Astrocyte (in vitro differentiated cells and primary cell): Measurements from ENCODE around the gene STRN. TPM values are rescaled to one million over a fixed set of nuclear protein-coding genes. Genes with fewer than 3 reads are reported as not detected.
"Not testable (repeated sequence)": the region's sequence is repeated elsewhere in the genome, so short reads cannot be mapped to it uniquely, and the experiment has no call there.

ENCODE experiments used
- DNase-seq: peaks from one replicate; pipeline ENCODE4 v3.0.0-alpha.2; 2010; ENCODE audit warnings: low read depth
- FAIRE-seq: peaks from 2 replicates; lab custom pipeline; 2011; peaks lifted over from hg19 to GRCh38; lab: Jason Lieb, UNC
- H2AFZ ChIP-seq: 2 replicates; pipeline ENCODE4 v1.6.0; 2012; ENCODE audit warnings: low read depth, low read length, inconsistent platforms
- H3K27ac ChIP-seq: 2 replicates; pipeline ENCODE4 v1.5.1; 2011; ENCODE audit warnings: low read depth, low read length, inconsistent platforms
- H3K27me3 ChIP-seq: 2 replicates; pipeline ENCODE4 v1.6.0; 2011; ENCODE audit warnings: low read length, inconsistent platforms; ENCODE audit not compliant: insufficient read depth
- H3K36me3 ChIP-seq: 2 replicates; pipeline ENCODE4 v1.5.1; 2011; ENCODE audit warnings: low read length, inconsistent platforms; ENCODE audit not compliant: insufficient read depth
- H3K4me1 ChIP-seq: 2 replicates; pipeline ENCODE4 v1.5.1; 2011; ENCODE audit warnings: low read length, inconsistent platforms; ENCODE audit not compliant: insufficient read depth
- H3K4me2 ChIP-seq: 2 replicates; pipeline ENCODE4 v1.6.0; 2012; ENCODE audit warnings: low read length, inconsistent platforms
- H3K4me3 ChIP-seq: 2 replicates; pipeline ENCODE4 v1.5.1; 2011; ENCODE audit warnings: low read depth, mild to moderate bottlenecking, low read length, inconsistent platforms; ENCODE audit not compliant: insufficient read depth
- H3K79me2 ChIP-seq: 2 replicates; pipeline ENCODE4 v1.6.0; 2012; ENCODE audit warnings: mild to moderate bottlenecking, low read length, inconsistent platforms; ENCODE audit not compliant: insufficient read depth
- H3K9ac ChIP-seq: 2 replicates; pipeline ENCODE4 v1.6.0; 2012; ENCODE audit warnings: mild to moderate bottlenecking, low read length, inconsistent platforms
- H3K9me3 ChIP-seq: 2 replicates; pipeline ENCODE4 v1.5.1; 2012; ENCODE audit warnings: low read depth, mild to moderate bottlenecking, low read length, inconsistent platforms; ENCODE audit not compliant: insufficient read depth
- H4K20me1 ChIP-seq: 2 replicates; pipeline ENCODE4 v1.6.0; 2012; ENCODE audit warnings: low read length, inconsistent platforms; ENCODE audit not compliant: insufficient read depth
- H3K27ac Mint-ChIP-seq: one replicate; pipeline ENCODE4 v1.8.0; 2021; ENCODE audit warnings: mild to moderate bottlenecking, mixed read lengths; ENCODE audit not compliant: unreplicated experiment
- H3K27me3 Mint-ChIP-seq: one replicate; pipeline ENCODE4 v1.8.0; 2021; ENCODE audit warnings: low read depth, mixed read lengths; ENCODE audit not compliant: unreplicated experiment
- H3K36me3 Mint-ChIP-seq: one replicate; pipeline ENCODE4 v1.8.0; 2021; ENCODE audit warnings: low read depth, mixed read lengths; ENCODE audit not compliant: unreplicated experiment
- H3K4me1 Mint-ChIP-seq: one replicate; pipeline ENCODE4 v1.8.0; 2021; ENCODE audit warnings: low read depth, mixed read lengths; ENCODE audit not compliant: unreplicated experiment
- H3K4me3 Mint-ChIP-seq: one replicate; pipeline ENCODE4 v1.8.0; 2021; ENCODE audit warnings: mild to moderate bottlenecking, moderate library complexity, mixed read lengths; ENCODE audit not compliant: unreplicated experiment
- H3K9me3 Mint-ChIP-seq: one replicate; pipeline ENCODE4 v1.8.0; 2021; ENCODE audit warnings: mild to moderate bottlenecking, mixed read lengths; ENCODE audit not compliant: unreplicated experiment
- EZH2 ChIP-seq: IDR thresholded peaks from 2 replicates; pipeline ENCODE4 v1.6.1; 2012; ENCODE audit warnings: mild to moderate bottlenecking, low read length, inconsistent platforms; ENCODE audit not compliant: insufficient read depth
- total RNA-seq: library from RNA; stranded (reverse); gene quantifications from 2 replicates; pipeline ENCODE4 v1.2.1, GENCODE V29; 2021
- TF ChIP-seq, protein P1 (sequence below): IDR thresholded peaks from 2 replicates; pipeline ENCODE4 v1.5.1; 2011; ENCODE audit warnings: low read depth, mild to moderate bottlenecking, inconsistent platforms, low read length, moderate library complexity; ENCODE audit not compliant: insufficient read depth

The STRN gene
- total RNA-seq, 1 donor from 2014 or later, result 25.6 TPM

DNA sequence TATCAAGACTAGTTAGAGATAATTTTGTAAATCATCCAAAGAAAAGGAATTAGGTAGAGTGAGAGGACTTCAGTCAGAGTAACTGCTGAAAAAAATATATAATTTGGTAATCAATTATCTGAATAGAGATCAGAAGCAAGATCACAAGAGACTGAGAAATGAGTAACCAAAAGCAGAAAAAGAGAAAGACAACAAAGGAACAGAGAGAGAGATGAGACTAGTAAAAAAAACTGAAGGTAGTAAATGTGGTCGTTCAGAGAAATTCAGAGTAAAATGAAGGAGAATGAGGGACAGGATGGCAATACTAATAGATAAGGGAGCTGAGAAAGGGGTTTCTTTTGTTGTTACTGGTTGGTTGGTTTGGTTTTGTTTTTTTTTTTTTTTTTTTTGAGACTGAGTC, 16.5 kb downstream of the STRN start:
- no peak overlapping the region for H3K9ac ChIP-seq
- H3K27ac ChIP-seq, result no peak overlapping the region
- no peak overlapping the region for H3K4me3 Mint-ChIP-seq
- no peaks in the 10 kb centered on the region for H3K27me3 Mint-ChIP-seq
- no peak overlapping the region for H3K27ac Mint-ChIP-seq
- no peak overlapping the region for H3K4me2 ChIP-seq
- no peaks in the 10 kb centered on the region for H3K9me3 Mint-ChIP-seq
- H3K27me3 ChIP-seq, result no peaks in the 10 kb centered on the region
- H3K4me3 ChIP-seq, result no peak overlapping the region
- no peaks in the 10 kb centered on the region for H3K4me1 ChIP-seq
- H3K9me3 ChIP-seq, result no peaks in the 10 kb centered on the region
- peaks cover 47% of the 10 kb centered on the region for H3K79me2 ChIP-seq
- FAIRE-seq, result no peak
- peaks cover 28% of the 10 kb centered on the region for H4K20me1 ChIP-seq
- H3K4me1 Mint-ChIP-seq, result peaks cover 22% of the 10 kb centered on the region
- TF ChIP-seq, protein P1, sequence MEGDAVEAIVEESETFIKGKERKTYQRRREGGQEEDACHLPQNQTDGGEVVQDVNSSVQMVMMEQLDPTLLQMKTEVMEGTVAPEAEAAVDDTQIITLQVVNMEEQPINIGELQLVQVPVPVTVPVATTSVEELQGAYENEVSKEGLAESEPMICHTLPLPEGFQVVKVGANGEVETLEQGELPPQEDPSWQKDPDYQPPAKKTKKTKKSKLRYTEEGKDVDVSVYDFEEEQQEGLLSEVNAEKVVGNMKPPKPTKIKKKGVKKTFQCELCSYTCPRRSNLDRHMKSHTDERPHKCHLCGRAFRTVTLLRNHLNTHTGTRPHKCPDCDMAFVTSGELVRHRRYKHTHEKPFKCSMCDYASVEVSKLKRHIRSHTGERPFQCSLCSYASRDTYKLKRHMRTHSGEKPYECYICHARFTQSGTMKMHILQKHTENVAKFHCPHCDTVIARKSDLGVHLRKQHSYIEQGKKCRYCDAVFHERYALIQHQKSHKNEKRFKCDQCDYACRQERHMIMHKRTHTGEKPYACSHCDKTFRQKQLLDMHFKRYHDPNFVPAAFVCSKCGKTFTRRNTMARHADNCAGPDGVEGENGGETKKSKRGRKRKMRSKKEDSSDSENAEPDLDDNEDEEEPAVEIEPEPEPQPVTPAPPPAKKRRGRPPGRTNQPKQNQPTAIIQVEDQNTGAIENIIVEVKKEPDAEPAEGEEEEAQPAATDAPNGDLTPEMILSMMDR, result no peak
- no peak for TF ChIP-seq EZH2
- H3K36me3 Mint-ChIP-seq, result no peaks in the 10 kb centered on the region
- no peak for DNase-seq
- H3K36me3 ChIP-seq, result no peaks in the 10 kb centered on the region
- no peak overlapping the region for H2AFZ ChIP-seq

DNA sequence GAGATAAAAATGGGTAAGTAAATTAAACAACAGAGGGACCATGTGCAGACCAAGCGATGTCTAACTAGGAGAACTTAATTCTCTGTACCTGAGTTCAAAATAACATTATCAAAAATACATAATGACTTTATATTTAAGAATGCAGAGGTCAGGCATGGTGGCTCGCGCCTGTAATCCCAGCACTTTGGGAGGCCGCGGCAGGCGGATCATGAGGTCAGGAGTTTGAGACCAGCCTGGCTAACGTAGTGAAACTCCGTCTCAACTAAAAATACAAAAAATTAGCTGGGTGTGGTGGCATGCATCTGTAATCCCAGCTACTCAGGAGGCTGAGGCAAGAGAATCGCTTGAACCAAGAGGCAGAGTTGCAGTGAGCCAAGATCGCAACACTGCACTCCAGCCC, 21.1 kb downstream of the STRN start:
- not testable (repeated sequence) for H3K9me3 Mint-ChIP-seq, DNase-seq, FAIRE-seq, H3K9ac ChIP-seq, H3K27ac ChIP-seq, H3K4me1 Mint-ChIP-seq, H3K4me3 ChIP-seq, H3K4me1 ChIP-seq, H2AFZ ChIP-seq, H3K4me3 Mint-ChIP-seq, H3K27me3 Mint-ChIP-seq, H3K4me2 ChIP-seq, H3K27me3 ChIP-seq, H3K9me3 ChIP-seq, H3K36me3 Mint-ChIP-seq, H3K36me3 ChIP-seq, H3K27ac Mint-ChIP-seq
- Histone ChIP-seq H3K79me2 (peaks cover 22% of the 10 kb centered on the region), H4K20me1 (peaks cover 13% of the 10 kb centered on the region)

DNA sequence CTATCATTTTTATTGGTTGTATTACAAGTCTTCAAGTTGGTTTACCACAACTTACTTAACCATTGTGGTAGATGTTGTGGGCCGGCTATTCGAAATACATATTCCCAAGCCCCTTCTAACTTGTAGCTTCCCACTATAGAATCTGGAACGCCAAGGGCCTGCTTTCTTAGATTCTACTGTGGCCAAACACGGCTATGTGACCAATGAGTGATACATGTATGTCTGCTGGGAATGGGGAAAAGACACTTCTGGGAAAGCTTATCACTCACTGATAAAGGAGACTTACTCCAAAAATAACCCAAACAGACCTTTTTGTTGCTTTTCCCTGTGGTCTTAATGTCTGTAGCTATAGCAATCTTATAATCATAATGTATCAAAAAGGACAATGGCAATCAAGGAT, 24.5 kb downstream of the STRN start:
- peaks cover 12% of the 10 kb centered on the region for H3K79me2 ChIP-seq
- H3K9me3 ChIP-seq, result no peaks in the 10 kb centered on the region
- H3K4me1 ChIP-seq, result no peaks in the 10 kb centered on the region
- Mint-ChIP-seq H3K27me3 (no peaks in the 10 kb centered on the region), H3K9me3 (no peaks in the 10 kb centered on the region), H3K4me1 (no peaks in the 10 kb centered on the region), H3K36me3 (no peaks in the 10 kb centered on the region), H3K27ac (no peak overlapping the region), H3K4me3 (no peak overlapping the region)
- DNase-seq (no peak), FAIRE-seq (no peak)
- H3K4me3 ChIP-seq, result no peak overlapping the region
- TF ChIP-seq, protein P1, result no peak
- no peak for TF ChIP-seq EZH2
- no peak overlapping the region for H3K9ac ChIP-seq
- H3K4me2 ChIP-seq, result no peak overlapping the region
- peaks cover 4% of the 10 kb centered on the region for H4K20me1 ChIP-seq
- no peak overlapping the region for H3K27ac ChIP-seq
- no peak overlapping the region for H2AFZ ChIP-seq
- H3K36me3 ChIP-seq, result no peaks in the 10 kb centered on the region
- no peaks in the 10 kb centered on the region for H3K27me3 ChIP-seq

DNA sequence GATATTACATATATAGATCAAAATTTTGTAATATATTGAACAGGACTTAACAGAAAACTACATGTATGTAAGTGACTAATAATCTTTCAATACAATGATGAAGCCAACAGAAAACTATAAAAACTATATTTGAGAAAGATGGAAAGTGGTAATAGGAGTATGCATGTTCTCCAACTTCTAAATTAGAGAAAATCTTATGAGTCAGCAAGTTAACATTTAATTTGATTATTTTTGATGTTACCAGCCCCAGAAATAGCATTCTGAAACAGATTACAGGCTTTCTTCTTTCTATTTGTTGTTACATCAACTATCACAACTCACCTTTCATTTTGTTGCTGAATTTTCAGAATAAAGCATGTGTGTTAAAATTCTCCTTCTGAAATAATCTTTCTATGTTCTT, 29.8 kb downstream of the STRN start:
- not testable (repeated sequence) for H3K4me1 ChIP-seq, H3K4me3 ChIP-seq, FAIRE-seq, H2AFZ ChIP-seq, H3K36me3 Mint-ChIP-seq, H3K27ac Mint-ChIP-seq, H3K4me2 ChIP-seq, H4K20me1 ChIP-seq, H3K9me3 ChIP-seq, H3K4me1 Mint-ChIP-seq, H3K36me3 ChIP-seq, H3K79me2 ChIP-seq, H3K4me3 Mint-ChIP-seq, DNase-seq, H3K9me3 Mint-ChIP-seq, H3K9ac ChIP-seq, H3K27me3 Mint-ChIP-seq, H3K27ac ChIP-seq, H3K27me3 ChIP-seq

GRCh38 chr2:36931688-36932087, 34.6 kb downstream of the STRN start:
- not testable (repeated sequence) for H3K27ac Mint-ChIP-seq, FAIRE-seq, H3K9ac ChIP-seq, DNase-seq, H2AFZ ChIP-seq, H3K9me3 Mint-ChIP-seq, H3K4me1 Mint-ChIP-seq, H3K27me3 Mint-ChIP-seq, H3K4me3 Mint-ChIP-seq, H3K4me3 ChIP-seq, H4K20me1 ChIP-seq, H3K27ac ChIP-seq, H3K36me3 Mint-ChIP-seq, H3K4me2 ChIP-seq, H3K36me3 ChIP-seq, H3K79me2 ChIP-seq, H3K4me1 ChIP-seq, H3K9me3 ChIP-seq, H3K27me3 ChIP-seq
